GM12878 (cell line): ENCODE data around the gene EHBP1L1. TPM values are rescaled to one million over a fixed set of nuclear protein-coding genes. Genes with fewer than 3 reads are reported as not detected.

Experiments
- BCL11A ChIP-seq: IDR thresholded peaks from 2 replicates; pipeline ENCODE4 v1.6.1; 2011; ENCODE audit warnings: low read depth, low read length
- CHD1 ChIP-seq: IDR thresholded peaks from 2 replicates; pipeline ENCODE4 v1.6.1; 2012; ENCODE audit warnings: low read depth, low read length, improper control_type of control experiment
- ESRRA ChIP-seq: IDR thresholded peaks from 2 replicates; pipeline ENCODE4 v1.6.1; 2012; ENCODE audit warnings: mild to moderate bottlenecking, low read length, improper control_type of control experiment
- ETV6 ChIP-seq, 2 experiments: fragments of 450-650 bp in 1 of 2; IDR thresholded peaks in 1 of 2; conservative IDR thresholded peaks in 1 of 2; 2 replicates each; pipeline ENCODE4 v1.6.1; 2014; ENCODE audit warnings: antibody characterized with exemption in 1 of 2, borderline replicate concordance in 1 of 2, low read depth in 1 of 2, mild to moderate bottlenecking in 1 of 2, moderate library complexity in 1 of 2
- FOXK2 ChIP-seq: fragments of 450-650 bp; IDR thresholded peaks from 2 replicates; pipeline ENCODE4 v1.6.1; 2017; ENCODE audit warnings: mild to moderate bottlenecking, moderate library complexity
- HDAC2 ChIP-seq: fragments of 200-600 bp; sonication (generic); IDR thresholded peaks from 2 replicates; pipeline ENCODE4 v1.6.1; 2017
- JUNB ChIP-seq: IDR thresholded peaks from 2 replicates; pipeline ENCODE4 v1.6.1; 2016; ENCODE audit warnings: antibody characterized with exemption, mild to moderate bottlenecking
- MTA2 ChIP-seq: fragments of 450-650 bp; IDR thresholded peaks from 2 replicates; pipeline ENCODE4 v1.6.1; 2016; ENCODE audit warnings: low read depth, mild to moderate bottlenecking, moderate library complexity
- MTA3 ChIP-seq: IDR thresholded peaks from 2 replicates; pipeline ENCODE4 v1.6.1; 2012; ENCODE audit warnings: low read length, inconsistent platforms, borderline replicate concordance
- MXI1 ChIP-seq: fragments of 150-350 bp; IDR thresholded peaks from 2 replicates; pipeline ENCODE4 v1.6.1; 2011; ENCODE audit warnings: low read depth, mild to moderate bottlenecking, inconsistent platforms, low read length, improper control_type of control experiment
- NBN ChIP-seq: fragments of 450-650 bp; IDR thresholded peaks from 2 replicates; pipeline ENCODE4 v1.6.1; 2016
- TBL1XR1 ChIP-seq: IDR thresholded peaks from 2 replicates; pipeline ENCODE4 v1.6.1; 2012; ENCODE audit warnings: low read depth, low read length, improper control_type of control experiment
- polyA plus RNA-seq, 11 experiments: library from polyadenylated mRNA; depleted of rRNA in 4 of 11; unstranded in 6 of 11; stranded (reverse) in 5 of 11; fragments of >200 nt; fragmentation: Nextera tagmentation in 4 of 11; fragmentation: Illumina TruSeq in 1 of 11; extraction: Ambion mirVana in 4 of 11; extraction: Trizol in 1 of 11; gene quantifications; 1 replicate in 1 of 11; 2 replicates in 10 of 11; pipeline versions ENCODE4 v1.2.1 to v1.2.3, GENCODE V29; 2011 to 2016; ENCODE audit warnings: inconsistent platforms in 2 of 11, missing spikeins in 2 of 11, low read depth in 1 of 11
- total RNA-seq, 4 experiments: library from RNA; depleted of rRNA in 3 of 4; stranded (reverse); fragments of >200 nt in 3 of 4; fragmentation: Illumina TruSeq in 1 of 4; extraction: Trizol in 1 of 4; gene quantifications; 2 replicates each; pipeline versions ENCODE4 v1.2.1 to v1.2.3, GENCODE V29; 2013 to 2021
- TF ChIP-seq, protein P1 (sequence below): fragments of 450-650 bp; IDR thresholded peaks from 2 replicates; pipeline ENCODE4 v1.6.1; 2017; ENCODE audit warnings: mild to moderate bottlenecking, moderate library complexity
- TF ChIP-seq, protein P2 (sequence below): fragments of 450-650 bp; IDR thresholded peaks from 2 replicates; pipeline ENCODE4 v1.6.1; 2016; ENCODE audit warnings: mild to moderate bottlenecking
- TF ChIP-seq, protein P3 (sequence below), 3 experiments: IDR thresholded peaks in 2 of 3; conservative IDR thresholded peaks in 1 of 3; 2 replicates each; pipeline ENCODE4 v1.5.1; 2011; ENCODE audit warnings: low read depth in 3 of 3, low read length in 3 of 3, mild to moderate bottlenecking in 3 of 3, control low read depth in 2 of 3, moderate library complexity in 2 of 3, inconsistent platforms in 1 of 3, mixed read lengths in 1 of 3; ENCODE audit not compliant: control insufficient read depth in 2 of 3, insufficient read depth in 1 of 3; ENCODE audit errors: extremely low read depth in 1 of 3
- TF ChIP-seq, protein P4 (sequence below): IDR thresholded peaks from 2 replicates; pipeline ENCODE4 v1.6.1; 2012; ENCODE audit warnings: low read depth, low read length, improper control_type of control experiment
- TF ChIP-seq, protein P5 (sequence below): IDR thresholded peaks from 2 replicates; pipeline ENCODE4 v1.6.1; 2012; ENCODE audit warnings: improper control_type of control experiment, low read depth, low read length; ENCODE audit not compliant: insufficient replicate concordance

EHBP1L1 gene
- total and polyA plus RNA-seq, 10 of the 15 experiments (the other 5 are each of a cell fraction or from before 2014, with no cell fraction given): 0.06 to 99.4 (median 32.7) TPM

DNA sequence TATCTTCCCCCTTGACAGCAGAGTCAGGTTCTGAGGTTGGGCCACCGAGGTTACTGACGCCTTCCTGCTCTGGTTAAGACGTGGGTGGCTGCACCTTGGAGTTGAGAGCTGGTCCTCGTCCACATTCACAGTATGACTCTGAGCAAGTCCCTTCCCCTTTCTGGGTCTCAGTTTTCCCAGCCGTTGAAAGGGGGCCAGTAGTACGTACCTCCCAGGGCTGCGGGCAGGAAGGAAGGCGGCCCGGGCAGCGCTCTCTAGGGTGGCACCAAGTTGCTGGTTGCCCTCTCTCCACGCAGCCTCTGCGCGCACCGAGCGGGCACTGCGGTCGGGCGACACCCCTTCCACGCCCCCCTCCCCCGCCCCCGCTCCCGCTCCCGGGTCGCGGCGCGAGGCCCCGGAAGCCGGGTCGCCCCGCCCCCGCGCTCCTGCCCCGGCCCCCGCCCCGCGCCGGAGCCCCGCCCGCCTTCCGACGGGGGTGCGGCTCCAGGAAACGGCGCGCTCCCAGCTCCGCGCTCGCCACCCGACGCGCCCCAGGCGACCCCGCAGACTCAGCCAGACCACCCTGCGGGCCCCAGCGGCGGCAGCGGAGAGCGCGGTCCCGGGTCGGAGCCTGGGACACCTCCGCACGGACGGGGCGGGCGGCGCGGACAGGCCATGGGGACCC is at the start of gene EHBP1L1 (continued):
- TF ChIP-seq BCL11A (peak; percentile 57; the same call in 1 of the 2 replicates), TBL1XR1 (0 out of 2 replicates have a peak, but pooled peaks have one; percentile 19), HDAC2 (0 out of 2 replicates have a peak, but pooled peaks have one; percentile 71), JUNB (peak; percentile 72), MXI1 (peak; percentile 45; the same call in 1 of the 2 replicates), NBN (peak; percentile 75), ETV6 (conservative IDR thresholded peaks at IDR 0.05 in 1 of 2, IDR thresholded peaks at IDR 0.05 in 1 of 2; ENCODE audit: borderline replicate concordance in 1 of 2, low read depth in 1 of 2) (peak in 1 of 2 experiments; percentile 40; a peak in 1 of 4 replicates), MTA2 (peak; percentile 54), ESRRA (no peak), MTA3 (no peak), FOXK2 (no peak), CHD1 (0 out of 2 replicates have a peak, but pooled peaks have one; percentile 46)
- TF ChIP-seq, protein P1, sequence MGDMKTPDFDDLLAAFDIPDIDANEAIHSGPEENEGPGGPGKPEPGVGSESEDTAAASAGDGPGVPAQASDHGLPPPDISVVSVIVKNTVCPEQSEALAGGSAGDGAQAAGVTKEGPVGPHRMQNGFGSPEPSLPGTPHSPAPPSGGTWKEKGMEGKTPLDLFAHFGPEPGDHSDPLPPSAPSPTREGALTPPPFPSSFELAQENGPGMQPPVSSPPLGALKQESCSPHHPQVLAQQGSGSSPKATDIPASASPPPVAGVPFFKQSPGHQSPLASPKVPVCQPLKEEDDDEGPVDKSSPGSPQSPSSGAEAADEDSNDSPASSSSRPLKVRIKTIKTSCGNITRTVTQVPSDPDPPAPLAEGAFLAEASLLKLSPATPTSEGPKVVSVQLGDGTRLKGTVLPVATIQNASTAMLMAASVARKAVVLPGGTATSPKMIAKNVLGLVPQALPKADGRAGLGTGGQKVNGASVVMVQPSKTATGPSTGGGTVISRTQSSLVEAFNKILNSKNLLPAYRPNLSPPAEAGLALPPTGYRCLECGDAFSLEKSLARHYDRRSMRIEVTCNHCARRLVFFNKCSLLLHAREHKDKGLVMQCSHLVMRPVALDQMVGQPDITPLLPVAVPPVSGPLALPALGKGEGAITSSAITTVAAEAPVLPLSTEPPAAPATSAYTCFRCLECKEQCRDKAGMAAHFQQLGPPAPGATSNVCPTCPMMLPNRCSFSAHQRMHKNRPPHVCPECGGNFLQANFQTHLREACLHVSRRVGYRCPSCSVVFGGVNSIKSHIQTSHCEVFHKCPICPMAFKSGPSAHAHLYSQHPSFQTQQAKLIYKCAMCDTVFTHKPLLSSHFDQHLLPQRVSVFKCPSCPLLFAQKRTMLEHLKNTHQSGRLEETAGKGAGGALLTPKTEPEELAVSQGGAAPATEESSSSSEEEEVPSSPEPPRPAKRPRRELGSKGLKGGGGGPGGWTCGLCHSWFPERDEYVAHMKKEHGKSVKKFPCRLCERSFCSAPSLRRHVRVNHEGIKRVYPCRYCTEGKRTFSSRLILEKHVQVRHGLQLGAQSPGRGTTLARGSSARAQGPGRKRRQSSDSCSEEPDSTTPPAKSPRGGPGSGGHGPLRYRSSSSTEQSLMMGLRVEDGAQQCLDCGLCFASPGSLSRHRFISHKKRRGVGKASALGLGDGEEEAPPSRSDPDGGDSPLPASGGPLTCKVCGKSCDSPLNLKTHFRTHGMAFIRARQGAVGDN: no peak; the same call in 1 of the 2 replicates
- TF ChIP-seq, protein P2, sequence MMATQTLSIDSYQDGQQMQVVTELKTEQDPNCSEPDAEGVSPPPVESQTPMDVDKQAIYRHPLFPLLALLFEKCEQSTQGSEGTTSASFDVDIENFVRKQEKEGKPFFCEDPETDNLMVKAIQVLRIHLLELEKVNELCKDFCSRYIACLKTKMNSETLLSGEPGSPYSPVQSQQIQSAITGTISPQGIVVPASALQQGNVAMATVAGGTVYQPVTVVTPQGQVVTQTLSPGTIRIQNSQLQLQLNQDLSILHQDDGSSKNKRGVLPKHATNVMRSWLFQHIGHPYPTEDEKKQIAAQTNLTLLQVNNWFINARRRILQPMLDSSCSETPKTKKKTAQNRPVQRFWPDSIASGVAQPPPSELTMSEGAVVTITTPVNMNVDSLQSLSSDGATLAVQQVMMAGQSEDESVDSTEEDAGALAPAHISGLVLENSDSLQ: peak; percentile 34; the same call in 1 of the 2 replicates
- TF ChIP-seq, protein P3, sequence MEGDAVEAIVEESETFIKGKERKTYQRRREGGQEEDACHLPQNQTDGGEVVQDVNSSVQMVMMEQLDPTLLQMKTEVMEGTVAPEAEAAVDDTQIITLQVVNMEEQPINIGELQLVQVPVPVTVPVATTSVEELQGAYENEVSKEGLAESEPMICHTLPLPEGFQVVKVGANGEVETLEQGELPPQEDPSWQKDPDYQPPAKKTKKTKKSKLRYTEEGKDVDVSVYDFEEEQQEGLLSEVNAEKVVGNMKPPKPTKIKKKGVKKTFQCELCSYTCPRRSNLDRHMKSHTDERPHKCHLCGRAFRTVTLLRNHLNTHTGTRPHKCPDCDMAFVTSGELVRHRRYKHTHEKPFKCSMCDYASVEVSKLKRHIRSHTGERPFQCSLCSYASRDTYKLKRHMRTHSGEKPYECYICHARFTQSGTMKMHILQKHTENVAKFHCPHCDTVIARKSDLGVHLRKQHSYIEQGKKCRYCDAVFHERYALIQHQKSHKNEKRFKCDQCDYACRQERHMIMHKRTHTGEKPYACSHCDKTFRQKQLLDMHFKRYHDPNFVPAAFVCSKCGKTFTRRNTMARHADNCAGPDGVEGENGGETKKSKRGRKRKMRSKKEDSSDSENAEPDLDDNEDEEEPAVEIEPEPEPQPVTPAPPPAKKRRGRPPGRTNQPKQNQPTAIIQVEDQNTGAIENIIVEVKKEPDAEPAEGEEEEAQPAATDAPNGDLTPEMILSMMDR (IDR thresholded peaks at IDR 0.05 in 2 of 3, conservative IDR thresholded peaks at IDR 0.05 in 1 of 3; ENCODE audit: control insufficient read depth in 2 of 3, extremely low read depth in 1 of 3, insufficient read depth in 1 of 3, low read depth in 3 of 3, low read length in 3 of 3): no peak
- TF ChIP-seq, protein P4, sequence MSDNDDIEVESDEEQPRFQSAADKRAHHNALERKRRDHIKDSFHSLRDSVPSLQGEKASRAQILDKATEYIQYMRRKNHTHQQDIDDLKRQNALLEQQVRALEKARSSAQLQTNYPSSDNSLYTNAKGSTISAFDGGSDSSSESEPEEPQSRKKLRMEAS: no peak
- TF ChIP-seq, protein P5, sequence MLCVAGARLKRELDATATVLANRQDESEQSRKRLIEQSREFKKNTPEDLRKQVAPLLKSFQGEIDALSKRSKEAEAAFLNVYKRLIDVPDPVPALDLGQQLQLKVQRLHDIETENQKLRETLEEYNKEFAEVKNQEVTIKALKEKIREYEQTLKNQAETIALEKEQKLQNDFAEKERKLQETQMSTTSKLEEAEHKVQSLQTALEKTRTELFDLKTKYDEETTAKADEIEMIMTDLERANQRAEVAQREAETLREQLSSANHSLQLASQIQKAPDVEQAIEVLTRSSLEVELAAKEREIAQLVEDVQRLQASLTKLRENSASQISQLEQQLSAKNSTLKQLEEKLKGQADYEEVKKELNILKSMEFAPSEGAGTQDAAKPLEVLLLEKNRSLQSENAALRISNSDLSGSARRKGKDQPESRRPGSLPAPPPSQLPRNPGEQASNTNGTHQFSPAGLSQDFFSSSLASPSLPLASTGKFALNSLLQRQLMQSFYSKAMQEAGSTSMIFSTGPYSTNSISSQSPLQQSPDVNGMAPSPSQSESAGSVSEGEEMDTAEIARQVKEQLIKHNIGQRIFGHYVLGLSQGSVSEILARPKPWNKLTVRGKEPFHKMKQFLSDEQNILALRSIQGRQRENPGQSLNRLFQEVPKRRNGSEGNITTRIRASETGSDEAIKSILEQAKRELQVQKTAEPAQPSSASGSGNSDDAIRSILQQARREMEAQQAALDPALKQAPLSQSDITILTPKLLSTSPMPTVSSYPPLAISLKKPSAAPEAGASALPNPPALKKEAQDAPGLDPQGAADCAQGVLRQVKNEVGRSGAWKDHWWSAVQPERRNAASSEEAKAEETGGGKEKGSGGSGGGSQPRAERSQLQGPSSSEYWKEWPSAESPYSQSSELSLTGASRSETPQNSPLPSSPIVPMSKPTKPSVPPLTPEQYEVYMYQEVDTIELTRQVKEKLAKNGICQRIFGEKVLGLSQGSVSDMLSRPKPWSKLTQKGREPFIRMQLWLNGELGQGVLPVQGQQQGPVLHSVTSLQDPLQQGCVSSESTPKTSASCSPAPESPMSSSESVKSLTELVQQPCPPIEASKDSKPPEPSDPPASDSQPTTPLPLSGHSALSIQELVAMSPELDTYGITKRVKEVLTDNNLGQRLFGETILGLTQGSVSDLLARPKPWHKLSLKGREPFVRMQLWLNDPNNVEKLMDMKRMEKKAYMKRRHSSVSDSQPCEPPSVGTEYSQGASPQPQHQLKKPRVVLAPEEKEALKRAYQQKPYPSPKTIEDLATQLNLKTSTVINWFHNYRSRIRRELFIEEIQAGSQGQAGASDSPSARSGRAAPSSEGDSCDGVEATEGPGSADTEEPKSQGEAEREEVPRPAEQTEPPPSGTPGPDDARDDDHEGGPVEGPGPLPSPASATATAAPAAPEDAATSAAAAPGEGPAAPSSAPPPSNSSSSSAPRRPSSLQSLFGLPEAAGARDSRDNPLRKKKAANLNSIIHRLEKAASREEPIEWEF: no peak
